Stimulated activated CD4-positive, alpha-beta T cell treated with anti-CD3 and anti-CD28 coated beads, Interleukin-1b, Interleukin-23, amount 100 ng/mL, for 1 hour (primary cell): ENCODE results near the gene SORL1.

Experiments
- DNase-seq, 2 donors: peaks; one replicate each; pipeline ENCODE4 v3.0.0-alpha.2; 2020; ENCODE audit warnings: low read depth in 2 of 2

The SORL1 gene

GRCh38 chr11:121508449-121508848 lies 56.3 kb downstream of the SORL1 start:
- DNase-seq: no peak

GRCh38 chr11:121510438-121510837 lies 58.3 kb downstream of the SORL1 start:
- no peak for DNase-seq

- no peak for DNase-seq
Observed at GRCh38 chr11:121512468-121513465, 60.7 kb downstream of the SORL1 start.

- no peak for DNase-seq
Observed at GRCh38 chr11:121513807-121514206, 61.7 kb downstream of the SORL1 start.

- no peak for DNase-seq
Observed at GRCh38 chr11:121514432-121515334, 62.6 kb downstream of the SORL1 start.

- no peak for DNase-seq
Observed at GRCh38 chr11:121515335-121515671, 63.2 kb downstream of the SORL1 start.

GRCh38 chr11:121517996-121518395 lies 65.9 kb downstream of the SORL1 start:
- no peak for DNase-seq

GRCh38 chr11:121520243-121521144 lies 68.4 kb downstream of the SORL1 start:
- no peak for DNase-seq

- no peak for DNase-seq
Observed at GRCh38 chr11:121521145-121522042, 69.3 kb downstream of the SORL1 start.

- DNase-seq: no peak
Observed at GRCh38 chr11:121522043-121522941, 70.2 kb downstream of the SORL1 start.

- DNase-seq: no peak
Observed at GRCh38 chr11:121523581-121524232, 71.6 kb downstream of the SORL1 start.

GRCh38 chr11:121524233-121524631 lies 72.1 kb downstream of the SORL1 start:
- DNase-seq: no peak

- no peak for DNase-seq
Observed at GRCh38 chr11:121525376-121525775, 73.3 kb downstream of the SORL1 start.

GRCh38 chr11:121530257-121530656 lies 78.1 kb downstream of the SORL1 start:
- no peak for DNase-seq

- no peak for DNase-seq
Observed at GRCh38 chr11:121533601-121534000, 81.5 kb downstream of the SORL1 start.

GRCh38 chr11:121534131-121535093 lies 82.3 kb downstream of the SORL1 start:
- DNase-seq: no peak

- DNase-seq: no peak
Observed at GRCh38 chr11:121535129-121535796, 83.1 kb downstream of the SORL1 start.
